Omental fat pad (tissue), 4 donors: ENCODE measurements around the gene NRG2. TPM values are rescaled to one million over a fixed set of nuclear protein-coding genes. Genes with fewer than 3 reads are reported as not detected.

Source experiments
- ATAC-seq: fragments of 150-250 bp; one replicate; pipeline ENCODE4 v1.9.1; 2016; ENCODE audit warnings: mild to moderate bottlenecking, moderate library complexity; ENCODE audit not compliant: low FRiP score
- DNase-seq: peaks from one replicate; pipeline ENCODE4 v3.0.0-alpha.2; 2019; ENCODE audit warnings: low spot score
- total RNA-seq, 4 donors: library from RNA; depleted of rRNA; stranded (reverse); fragments of >200 nt; gene quantifications; one replicate each; pipeline ENCODE4 v1.1.0, GENCODE V29; 2016
- TF ChIP-seq, protein P1 (sequence below), 3 donors: fragments of 450-650 bp; IDR thresholded peaks; one replicate each; pipeline ENCODE4 v1.5.1; 2016 to 2017; ENCODE audit warnings: antibody characterized with exemption in 3 of 3, mild to moderate bottlenecking in 3 of 3, moderate library complexity in 2 of 3

Gene NRG2
- total RNA-seq, 4 donors from 2014 or later, result 2.3 to 16.9 (median 5.9) TPM

GRCh38 chr5:139985733-139986132 lies 57.4 kb downstream of the NRG2 start:
- no peak for DNase-seq
- TF ChIP-seq, protein P1, sequence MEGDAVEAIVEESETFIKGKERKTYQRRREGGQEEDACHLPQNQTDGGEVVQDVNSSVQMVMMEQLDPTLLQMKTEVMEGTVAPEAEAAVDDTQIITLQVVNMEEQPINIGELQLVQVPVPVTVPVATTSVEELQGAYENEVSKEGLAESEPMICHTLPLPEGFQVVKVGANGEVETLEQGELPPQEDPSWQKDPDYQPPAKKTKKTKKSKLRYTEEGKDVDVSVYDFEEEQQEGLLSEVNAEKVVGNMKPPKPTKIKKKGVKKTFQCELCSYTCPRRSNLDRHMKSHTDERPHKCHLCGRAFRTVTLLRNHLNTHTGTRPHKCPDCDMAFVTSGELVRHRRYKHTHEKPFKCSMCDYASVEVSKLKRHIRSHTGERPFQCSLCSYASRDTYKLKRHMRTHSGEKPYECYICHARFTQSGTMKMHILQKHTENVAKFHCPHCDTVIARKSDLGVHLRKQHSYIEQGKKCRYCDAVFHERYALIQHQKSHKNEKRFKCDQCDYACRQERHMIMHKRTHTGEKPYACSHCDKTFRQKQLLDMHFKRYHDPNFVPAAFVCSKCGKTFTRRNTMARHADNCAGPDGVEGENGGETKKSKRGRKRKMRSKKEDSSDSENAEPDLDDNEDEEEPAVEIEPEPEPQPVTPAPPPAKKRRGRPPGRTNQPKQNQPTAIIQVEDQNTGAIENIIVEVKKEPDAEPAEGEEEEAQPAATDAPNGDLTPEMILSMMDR (IDR thresholded peaks at IDR 0.05), result no peak
- ATAC-seq, result peak; percentile 37

- ATAC-seq (no peak), DNase-seq (no peak)
- TF ChIP-seq, protein P1 (IDR thresholded peaks at IDR 0.05), result no peak
Measured at GRCh38 chr5:139985290-139985689, 57.8 kb downstream of the NRG2 start.

GRCh38 chr5:139984816-139985215 lies 58.3 kb downstream of the NRG2 start:
- ATAC-seq, result no peak
- DNase-seq, result no peak

GRCh38 chr5:139982975-139983240 lies 60.2 kb downstream of the NRG2 start:
- DNase-seq (no peak), ATAC-seq (no peak)
- TF ChIP-seq, protein P1 (IDR thresholded peaks at IDR 0.05), result no peak

More at GRCh38 chr5:139984816-139985215, 58.3 kb downstream of the NRG2 start:
- TF ChIP-seq, protein P1 (IDR thresholded peaks at IDR 0.05), result no peak

DNA sequence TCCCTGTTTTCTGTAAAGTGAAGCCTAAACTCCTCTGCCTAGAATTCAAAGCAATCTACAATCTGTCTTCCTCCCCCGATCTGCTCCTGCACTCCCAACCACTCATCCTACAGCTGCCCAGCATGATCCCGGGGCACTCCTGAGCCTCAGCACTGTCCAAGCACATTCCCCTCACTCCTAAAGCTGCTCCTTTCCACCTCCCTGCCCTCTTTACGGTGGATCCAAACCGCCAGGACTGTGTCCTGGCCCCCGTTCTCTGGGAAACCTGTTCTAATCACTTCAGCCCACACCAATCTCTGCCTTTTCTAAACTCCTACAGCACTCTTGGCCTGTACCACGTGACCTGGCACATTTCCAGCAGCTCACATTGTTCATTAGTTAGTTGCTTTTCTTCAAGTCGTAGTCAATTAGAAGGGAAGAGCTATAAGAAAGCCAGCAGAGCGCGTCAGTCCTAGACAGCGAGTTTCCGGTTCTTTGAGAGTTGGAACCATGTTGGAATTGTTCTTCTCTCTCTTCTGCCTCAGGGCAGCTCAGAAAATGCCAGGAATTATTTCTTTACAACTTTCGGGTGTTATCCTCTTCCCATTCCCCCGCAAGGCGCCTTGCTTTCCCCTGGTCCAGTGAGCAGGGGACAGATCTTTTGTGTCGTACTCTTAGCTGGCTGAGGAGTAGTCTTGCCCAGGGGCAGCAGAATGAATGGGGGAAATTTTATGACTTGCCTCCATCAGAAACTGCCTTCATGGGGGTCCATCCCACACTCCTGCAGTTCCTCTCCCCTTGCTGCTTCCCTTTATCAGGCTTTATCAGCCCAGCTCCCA lies 60.7 kb downstream of the NRG2 start:
- DNase-seq (peak; percentile 86), ATAC-seq (peak; percentile 58)
- TF ChIP-seq, protein P1 (IDR thresholded peaks at IDR 0.05), result no peak

- no peak for DNase-seq
- ATAC-seq, result no peak
- TF ChIP-seq, protein P1 (IDR thresholded peaks at IDR 0.05), result no peak
Measured at GRCh38 chr5:139980765-139981164, 62.3 kb downstream of the NRG2 start.

DNA sequence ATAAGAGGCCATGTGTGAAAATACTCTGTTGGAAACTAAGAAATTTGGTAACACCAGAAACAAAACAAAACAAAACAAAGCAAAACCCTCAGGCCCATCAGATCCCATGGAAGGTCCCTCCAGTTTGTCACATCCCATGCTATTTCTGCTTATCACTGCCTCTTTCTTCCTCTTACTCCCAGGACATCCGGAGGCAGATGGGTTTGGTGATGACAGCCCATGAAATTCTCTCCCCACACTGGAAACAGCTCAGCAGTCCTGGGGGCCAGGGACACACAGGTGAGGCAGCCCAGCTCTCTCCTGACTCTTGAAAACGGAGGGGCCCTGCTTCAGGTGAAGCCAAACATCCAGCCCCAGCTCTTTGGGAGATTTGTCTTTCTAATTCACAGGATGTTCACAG lies 63.2 kb downstream of the NRG2 start:
- no peak for ATAC-seq
- no peak for DNase-seq
- TF ChIP-seq, protein P1 (IDR thresholded peaks at IDR 0.05), result no peak
